Measurements from ENCODE around the gene CMIP. TPM values are rescaled to one million over a fixed set of nuclear protein-coding genes. Genes with fewer than 3 reads are reported as not detected.
A peak's percentile ranks its signal among the peaks of the same experiment; 100 is the strongest.

CMIP gene
- total RNA-seq, 1 donor from 2014 or later, result 46.6 TPM

DNA sequence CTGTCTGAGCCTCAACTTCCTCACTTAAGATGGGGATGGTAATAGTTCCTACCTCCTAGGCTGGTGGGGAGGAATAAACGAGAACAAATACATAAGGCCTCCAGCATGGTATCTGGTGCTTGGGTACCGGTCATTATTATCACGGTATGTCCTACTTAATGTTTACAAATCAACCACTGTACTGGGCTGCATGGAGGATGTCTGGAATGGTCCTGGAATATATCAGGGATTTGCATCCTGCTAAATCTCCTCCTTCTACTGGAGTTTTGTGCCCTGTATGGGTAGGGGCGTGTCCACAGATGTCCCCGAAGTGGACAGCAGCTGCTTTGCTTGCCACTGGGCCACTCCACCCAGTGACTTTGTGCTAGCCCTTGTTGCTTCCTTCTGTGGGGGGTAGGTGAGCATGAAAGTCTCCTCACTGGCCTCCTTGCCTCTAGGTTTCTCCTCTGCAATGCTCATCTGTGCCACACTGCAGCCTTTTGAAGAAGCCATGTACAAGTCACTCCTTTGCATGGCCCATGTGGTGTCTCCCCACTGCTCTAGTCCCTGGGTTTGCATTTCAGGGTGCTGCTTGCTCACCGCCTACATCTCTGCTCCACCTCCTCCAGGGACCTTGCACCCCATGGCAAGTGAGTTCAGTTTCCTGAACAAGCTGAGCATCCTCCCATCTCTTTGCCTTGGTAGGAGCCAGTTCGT is 2.2 kb upstream of the CMIP start:
- Mint-ChIP-seq H3K27ac (peak overlapping the region; percentile 98), H3K4me3 (peak overlapping the region; percentile 90), H3K4me1 (ENCODE audit: unreplicated experiment) (peaks cover 27% of the 10 kb centered on the region), H3K27me3 (peaks cover 28% of the 10 kb centered on the region), H3K36me3 (peaks cover 5% of the 10 kb centered on the region), H3K9me3 (no peaks in the 10 kb centered on the region)
- DNase-seq (ENCODE audit: extremely low spot score, unreplicated experiment), result no peak
- TF ChIP-seq, protein P1, sequence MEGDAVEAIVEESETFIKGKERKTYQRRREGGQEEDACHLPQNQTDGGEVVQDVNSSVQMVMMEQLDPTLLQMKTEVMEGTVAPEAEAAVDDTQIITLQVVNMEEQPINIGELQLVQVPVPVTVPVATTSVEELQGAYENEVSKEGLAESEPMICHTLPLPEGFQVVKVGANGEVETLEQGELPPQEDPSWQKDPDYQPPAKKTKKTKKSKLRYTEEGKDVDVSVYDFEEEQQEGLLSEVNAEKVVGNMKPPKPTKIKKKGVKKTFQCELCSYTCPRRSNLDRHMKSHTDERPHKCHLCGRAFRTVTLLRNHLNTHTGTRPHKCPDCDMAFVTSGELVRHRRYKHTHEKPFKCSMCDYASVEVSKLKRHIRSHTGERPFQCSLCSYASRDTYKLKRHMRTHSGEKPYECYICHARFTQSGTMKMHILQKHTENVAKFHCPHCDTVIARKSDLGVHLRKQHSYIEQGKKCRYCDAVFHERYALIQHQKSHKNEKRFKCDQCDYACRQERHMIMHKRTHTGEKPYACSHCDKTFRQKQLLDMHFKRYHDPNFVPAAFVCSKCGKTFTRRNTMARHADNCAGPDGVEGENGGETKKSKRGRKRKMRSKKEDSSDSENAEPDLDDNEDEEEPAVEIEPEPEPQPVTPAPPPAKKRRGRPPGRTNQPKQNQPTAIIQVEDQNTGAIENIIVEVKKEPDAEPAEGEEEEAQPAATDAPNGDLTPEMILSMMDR (conservative IDR thresholded peaks at IDR 0.05), result no peak

DNA sequence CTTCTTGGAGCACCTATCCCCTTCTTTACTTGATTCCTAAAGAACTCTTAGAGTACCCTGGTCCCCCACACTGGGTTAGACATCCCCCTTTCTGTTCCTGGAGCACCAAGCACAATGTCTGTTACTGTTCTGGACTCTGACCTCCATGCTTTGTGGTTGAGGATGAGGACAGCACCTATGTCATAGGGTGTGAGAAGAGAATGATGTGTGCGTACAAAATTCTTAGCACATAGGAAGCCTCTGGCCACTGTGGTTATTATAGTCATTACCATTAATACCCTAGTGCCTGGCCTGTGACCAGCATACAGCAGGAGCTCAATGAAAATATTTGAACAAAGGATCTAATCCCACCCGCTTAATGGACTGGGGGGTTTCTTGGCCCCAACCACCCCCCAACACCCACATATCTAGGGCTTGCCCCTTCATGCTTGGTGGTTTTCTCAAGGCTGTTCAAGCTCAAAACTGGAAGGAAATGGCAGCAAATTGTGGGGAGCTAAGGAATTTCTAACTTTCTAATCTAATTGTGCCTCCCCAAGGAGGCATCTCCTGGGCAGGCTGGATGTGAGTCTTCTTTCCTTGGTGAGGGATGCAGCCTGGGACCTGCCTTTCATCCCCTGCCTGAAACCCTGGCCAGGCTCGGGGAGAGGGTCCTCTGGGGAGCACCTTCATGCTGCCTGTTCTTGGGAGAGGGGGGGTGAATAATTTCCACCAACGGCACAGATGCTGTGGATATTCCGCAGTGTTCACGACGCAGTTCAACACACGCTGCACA is 1.5 kb upstream of the CMIP start:
- DNase-seq (ENCODE audit: extremely low spot score, unreplicated experiment), result no peak
- Mint-ChIP-seq H3K4me1 (ENCODE audit: unreplicated experiment) (peaks cover 28% of the 10 kb centered on the region), H3K9me3 (no peaks in the 10 kb centered on the region), H3K36me3 (peaks cover 5% of the 10 kb centered on the region), H3K27me3 (peaks cover 23% of the 10 kb centered on the region), H3K4me3 (peak overlapping the region; percentile 90), H3K27ac (peak overlapping the region; percentile 98)
- TF ChIP-seq, protein P1 (conservative IDR thresholded peaks at IDR 0.05), result no peak

DNA sequence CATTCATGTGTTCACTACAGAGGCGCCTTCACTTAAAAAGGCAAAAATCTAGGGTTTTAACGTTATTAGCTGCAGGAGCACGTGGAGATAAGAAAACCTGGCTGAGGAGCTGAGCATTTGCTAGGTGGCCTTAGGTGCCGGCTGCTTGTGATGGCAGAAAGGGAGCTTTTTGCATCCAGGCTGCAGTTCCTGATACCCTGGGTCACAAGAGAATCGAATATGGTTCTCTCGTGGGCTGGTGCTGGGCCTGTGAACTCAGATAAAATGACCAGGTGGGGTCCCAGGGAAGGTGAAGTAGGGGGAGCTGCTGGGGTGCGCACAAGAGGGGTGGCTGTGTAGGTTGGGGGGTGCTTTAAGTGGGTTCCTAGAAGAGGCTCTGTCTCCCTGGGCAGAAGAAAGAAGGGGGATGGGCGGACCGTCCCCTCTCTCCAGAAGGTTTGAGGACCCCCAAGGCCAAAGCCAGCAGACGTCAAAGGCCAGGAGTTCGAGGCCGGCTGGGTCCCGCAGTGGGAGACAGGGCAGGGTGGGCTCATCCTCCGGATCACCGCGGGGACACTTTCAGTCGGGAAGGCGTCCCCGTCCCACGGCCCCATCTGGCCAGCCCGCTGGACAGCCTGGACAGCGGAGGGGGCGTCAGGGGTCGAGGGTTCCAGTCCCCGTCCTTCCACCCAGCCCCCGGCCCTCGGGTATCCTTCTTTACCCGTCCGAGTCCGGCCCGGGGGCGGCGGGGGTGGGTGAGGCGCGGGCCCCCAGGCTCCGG is 740 bp upstream of the CMIP start:
- DNase-seq (ENCODE audit: extremely low spot score, unreplicated experiment), result no peak
- H3K36me3 Mint-ChIP-seq, result peaks cover 5% of the 10 kb centered on the region
- H3K9me3 Mint-ChIP-seq, result no peaks in the 10 kb centered on the region
- H3K27me3 Mint-ChIP-seq, result peaks cover 18% of the 10 kb centered on the region
- TF ChIP-seq, protein P1 (conservative IDR thresholded peaks at IDR 0.05), result no peak
- peak overlapping the region; percentile 90 for H3K4me3 Mint-ChIP-seq
- peak overlapping the region; percentile 98 for H3K27ac Mint-ChIP-seq
- peaks cover 31% of the 10 kb centered on the region for H3K4me1 Mint-ChIP-seq (ENCODE audit: unreplicated experiment)

DNA sequence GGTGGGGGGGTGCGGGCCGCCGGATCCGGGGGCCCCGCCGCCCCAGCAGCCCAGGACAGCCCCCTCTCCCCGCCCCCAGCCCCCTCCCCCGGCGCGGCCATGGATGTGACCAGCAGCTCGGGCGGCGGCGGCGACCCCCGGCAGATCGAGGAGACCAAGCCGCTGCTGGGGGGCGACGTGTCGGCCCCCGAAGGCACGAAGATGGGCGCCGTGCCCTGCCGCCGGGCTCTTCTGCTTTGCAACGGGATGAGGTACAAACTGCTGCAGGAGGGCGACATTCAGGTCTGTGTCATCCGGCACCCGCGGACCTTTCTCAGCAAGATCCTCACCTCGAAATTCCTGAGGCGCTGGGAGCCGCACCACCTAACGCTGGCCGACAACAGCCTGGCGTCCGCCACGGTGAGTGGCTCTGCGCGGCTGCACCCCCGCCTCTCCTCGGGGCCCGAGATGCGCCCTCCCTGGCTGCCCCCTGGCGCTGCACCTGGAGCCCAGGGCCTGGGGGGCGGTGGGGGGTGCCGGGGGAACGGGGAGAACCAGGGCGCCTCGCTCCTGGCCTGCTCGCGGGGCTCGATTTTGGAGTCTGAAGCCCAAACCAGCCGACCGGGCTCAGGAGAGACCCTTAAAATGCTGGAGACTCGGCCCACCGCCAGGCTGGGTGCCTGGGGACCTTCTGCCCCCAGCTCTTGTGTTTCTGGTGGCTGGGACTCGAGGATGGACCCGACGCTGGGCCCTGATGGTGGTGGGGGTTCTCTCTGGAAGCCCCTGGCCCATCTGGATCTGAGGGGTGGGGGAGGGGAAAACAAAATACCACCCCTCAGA is 744 bp downstream of the CMIP start:
- Mint-ChIP-seq H3K9me3 (no peaks in the 10 kb centered on the region), H3K36me3 (peaks cover 5% of the 10 kb centered on the region), H3K4me1 (ENCODE audit: unreplicated experiment) (peaks cover 46% of the 10 kb centered on the region), H3K27me3 (peaks cover 9% of the 10 kb centered on the region), H3K4me3 (peak overlapping the region; percentile 96), H3K27ac (peak overlapping the region; percentile 95)
- TF ChIP-seq, protein P1 (conservative IDR thresholded peaks at IDR 0.05), result peak; percentile 22
- no peak for DNase-seq (ENCODE audit: extremely low spot score, unreplicated experiment)
